HG03097 (cell line): ENCODE data around the gene CLDN3.
"Not testable (repeated sequence)": the region's sequence is repeated elsewhere in the genome, so short reads cannot be mapped to it uniquely, and the experiment has no call there.

ENCODE experiments used
- ATAC-seq: cut with Tn5 transposase; IDR thresholded peaks from one replicate; pipeline ENCODE4 v1.9.1; 2021; ENCODE audit not compliant: unreplicated experiment, low FRiP score

CLDN3 gene, protein sequence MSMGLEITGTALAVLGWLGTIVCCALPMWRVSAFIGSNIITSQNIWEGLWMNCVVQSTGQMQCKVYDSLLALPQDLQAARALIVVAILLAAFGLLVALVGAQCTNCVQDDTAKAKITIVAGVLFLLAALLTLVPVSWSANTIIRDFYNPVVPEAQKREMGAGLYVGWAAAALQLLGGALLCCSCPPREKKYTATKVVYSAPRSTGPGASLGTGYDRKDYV

GRCh38 chr7:73770002-73770859, at the start of gene CLDN3:
TSS of gene CLDN3 (minus strand) at chr7:73770270. CDS start at chr7:73770049, 221 bp downstream.
- ATAC-seq: no peak

DNA sequence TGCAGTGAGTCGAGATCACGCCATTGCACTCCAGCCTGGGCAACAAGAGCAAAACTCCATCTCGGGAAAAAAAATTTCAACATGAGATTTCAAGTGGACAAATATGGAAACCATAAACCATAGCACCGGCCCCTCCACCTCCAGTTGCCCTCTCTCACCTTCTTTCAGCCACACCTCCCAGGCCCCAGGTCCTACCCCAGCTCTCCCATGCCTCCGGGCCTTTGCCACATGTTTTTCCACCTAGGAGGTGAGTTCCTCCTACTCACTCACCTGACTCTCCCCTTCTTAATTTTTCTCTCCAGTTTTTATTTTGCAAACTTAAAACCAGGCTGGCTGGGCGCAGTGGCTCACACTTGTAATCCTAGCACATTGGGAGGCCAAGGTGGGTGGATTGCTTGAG, 47.1 kb upstream of the CLDN3 start:
- ATAC-seq: no peak

- no peak for ATAC-seq
Measured at GRCh38 chr7:73815436-73815835, 45.4 kb upstream of the CLDN3 start.

- no peak for ATAC-seq
Measured at GRCh38 chr7:73812996-73813395, 42.9 kb upstream of the CLDN3 start.

- no peak for ATAC-seq
Measured at GRCh38 chr7:73811760-73812168, 41.7 kb upstream of the CLDN3 start.

DNA sequence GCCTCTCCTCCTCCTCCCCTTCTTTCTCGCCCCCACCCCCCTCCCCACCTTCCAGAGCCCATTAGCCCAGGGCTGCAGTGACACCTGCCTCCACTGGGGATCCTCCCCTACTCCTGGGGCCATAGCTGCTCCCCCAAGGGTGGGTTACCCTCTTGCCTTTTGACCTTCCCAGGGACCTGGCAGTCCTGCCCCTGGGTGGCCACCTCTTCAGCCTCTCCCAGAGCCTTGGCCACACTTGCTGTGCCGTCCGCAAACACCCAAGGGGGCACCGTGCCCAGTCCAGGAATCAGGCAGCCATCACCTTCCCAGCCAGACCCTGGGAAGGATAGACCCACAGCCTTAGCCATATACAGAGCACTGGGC, 40.9 kb upstream of the CLDN3 start:
- ATAC-seq: no peak

- ATAC-seq: no peak
Measured at GRCh38 chr7:73809467-73809951, 39.4 kb upstream of the CLDN3 start.

- no peak for ATAC-seq
Measured at GRCh38 chr7:73802459-73802858, 32.4 kb upstream of the CLDN3 start.

- ATAC-seq: no peak
Measured at GRCh38 chr7:73801577-73801976, 31.5 kb upstream of the CLDN3 start.

DNA sequence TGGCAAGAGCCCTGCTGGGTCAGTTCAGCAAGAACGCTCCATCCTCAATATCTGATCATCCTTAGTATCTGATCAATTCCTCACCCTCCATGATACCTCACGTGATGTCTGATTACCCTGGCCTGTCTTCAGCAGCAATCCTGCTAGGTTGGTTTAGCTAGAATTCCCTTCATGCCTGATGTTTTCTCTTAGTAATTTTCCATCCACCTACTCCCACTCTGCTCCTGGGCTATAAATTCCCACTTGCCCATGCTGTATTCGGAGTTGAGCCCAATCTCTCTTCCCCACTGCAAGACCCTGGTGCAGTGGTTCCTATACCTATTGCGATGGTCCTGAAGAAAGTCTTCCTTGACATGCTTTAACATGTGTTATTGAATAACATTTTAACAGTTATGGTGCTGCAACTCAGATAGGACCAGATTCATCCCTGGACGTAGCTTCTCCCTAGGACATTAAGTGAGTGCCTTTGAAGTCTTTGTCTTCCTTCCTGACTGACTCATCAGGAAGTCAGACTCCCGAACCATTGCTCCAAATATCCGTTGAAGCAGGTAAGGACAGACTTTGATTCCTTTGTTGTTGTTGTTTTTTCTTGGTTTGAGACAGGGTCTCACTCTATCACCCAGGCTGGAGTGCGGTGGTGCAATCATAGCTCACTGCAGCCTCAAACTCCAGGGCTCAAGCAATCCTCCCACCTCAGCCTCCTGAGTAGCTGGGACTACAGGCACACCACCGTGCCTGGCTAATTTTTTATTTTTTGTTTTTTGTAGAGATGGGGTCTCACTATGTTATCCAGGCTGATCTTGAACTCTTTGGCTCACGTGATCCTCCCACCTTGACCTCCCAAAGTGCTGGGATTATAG, 29.4 kb upstream of the CLDN3 start:
- ATAC-seq: no peak

GRCh38 chr7:73797176-73797575, 27.1 kb upstream of the CLDN3 start:
- ATAC-seq: not testable (repeated sequence)

GRCh38 chr7:73796656-73797055, 26.6 kb upstream of the CLDN3 start:
- not testable (repeated sequence) for ATAC-seq

- not testable (repeated sequence) for ATAC-seq
Measured at GRCh38 chr7:73795188-73795587, 25.1 kb upstream of the CLDN3 start.

DNA sequence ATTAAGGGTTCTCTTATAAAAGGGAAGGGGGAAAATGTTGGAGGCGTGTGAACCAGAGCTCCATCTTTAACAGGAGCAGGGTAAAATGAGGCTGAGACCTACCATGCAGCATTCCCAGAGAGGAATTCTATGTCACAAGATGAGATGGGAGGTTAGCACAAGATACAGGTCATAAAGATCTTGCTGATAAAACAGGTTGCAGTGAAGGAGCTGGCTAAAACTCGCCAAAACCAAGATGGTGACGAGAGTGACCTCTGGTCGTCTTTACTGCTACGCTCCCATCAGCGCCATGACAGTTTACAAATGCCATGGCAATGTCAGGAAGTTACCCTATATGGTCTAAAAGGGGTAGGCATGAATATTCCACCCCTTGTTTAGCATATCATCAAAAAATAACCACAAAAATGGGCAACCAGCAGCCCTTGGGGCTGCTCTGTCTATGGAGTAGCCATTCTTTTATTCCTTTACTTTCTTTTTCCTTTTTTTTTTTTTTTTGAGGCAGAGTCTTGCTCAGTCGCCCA, 21.2 kb upstream of the CLDN3 start:
- ATAC-seq: not testable (repeated sequence)

DNA sequence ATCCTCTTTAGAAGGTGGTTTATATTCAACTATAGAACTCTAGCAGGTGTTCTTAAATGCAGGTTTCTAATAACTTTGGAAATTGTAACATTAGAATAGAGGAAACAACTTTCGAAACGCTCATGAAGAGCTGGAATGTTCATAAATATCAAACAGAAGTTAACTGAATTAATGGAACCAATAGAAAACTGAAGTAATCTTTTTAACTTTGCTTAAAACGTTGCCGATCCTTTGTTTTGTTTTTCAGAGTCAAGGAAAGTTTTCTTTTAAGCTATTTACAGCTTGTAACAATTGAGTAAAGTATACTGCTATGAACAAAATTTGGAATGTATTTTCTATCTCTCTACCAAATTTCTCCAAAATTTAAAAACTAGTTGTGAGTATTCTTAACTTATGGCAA, 19.0 kb upstream of the CLDN3 start:
- ATAC-seq: no peak

DNA sequence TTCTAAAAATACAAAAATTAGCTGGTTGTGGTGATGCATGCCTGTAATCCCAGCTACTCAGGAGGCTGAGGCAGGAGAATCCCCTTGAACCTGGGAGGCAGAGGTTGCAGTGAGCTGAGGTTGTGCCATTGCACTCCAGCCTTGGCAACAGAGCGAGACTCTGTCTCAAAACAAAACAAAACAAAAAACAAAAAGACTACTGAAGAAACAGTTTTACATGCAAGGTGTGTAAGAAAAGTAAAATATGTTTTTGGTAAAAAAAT, 17.6 kb upstream of the CLDN3 start:
- not testable (repeated sequence) for ATAC-seq

DNA sequence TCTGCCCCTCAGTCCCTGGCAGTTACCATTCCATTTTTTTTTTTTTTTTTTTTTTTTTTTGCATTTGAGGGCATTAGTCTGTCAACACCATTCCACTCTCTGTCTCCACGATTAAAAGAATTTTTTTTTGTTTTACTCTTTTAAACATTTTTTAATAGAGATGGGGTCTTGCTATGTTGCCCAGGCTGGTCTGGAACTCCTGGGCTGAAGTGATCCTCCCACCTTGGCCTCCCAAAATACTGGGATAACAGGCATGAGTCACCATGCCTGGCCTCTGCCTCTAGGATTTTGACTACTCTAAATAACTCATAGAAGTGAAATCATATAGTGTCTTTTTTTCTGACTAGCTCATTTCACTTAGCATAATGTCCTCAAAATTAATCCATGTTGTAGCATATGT, 16.5 kb upstream of the CLDN3 start:
- no peak for ATAC-seq

DNA sequence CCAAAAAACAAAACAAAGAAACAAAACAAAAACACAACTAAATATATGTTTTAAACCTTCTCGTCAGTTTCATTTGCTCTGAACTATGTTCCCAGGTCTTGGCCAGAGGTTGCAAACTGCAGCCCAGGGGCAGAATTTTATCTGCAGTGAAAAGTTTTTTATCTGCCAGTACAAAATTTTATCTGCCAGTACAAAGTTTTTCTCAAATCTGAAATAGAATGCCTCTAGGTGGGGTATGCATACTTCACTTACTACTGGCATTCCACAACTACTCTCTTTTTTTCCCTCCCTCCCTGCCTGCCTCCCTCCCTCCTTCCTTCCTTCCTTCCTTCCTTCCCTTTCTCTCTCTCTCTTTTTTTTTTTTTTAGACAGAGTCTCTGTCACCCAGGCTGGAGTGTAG, 9.4 kb upstream of the CLDN3 start:
- ATAC-seq: no peak

GRCh38 chr7:73778801-73779389, 8.8 kb upstream of the CLDN3 start:
- ATAC-seq: no peak

DNA sequence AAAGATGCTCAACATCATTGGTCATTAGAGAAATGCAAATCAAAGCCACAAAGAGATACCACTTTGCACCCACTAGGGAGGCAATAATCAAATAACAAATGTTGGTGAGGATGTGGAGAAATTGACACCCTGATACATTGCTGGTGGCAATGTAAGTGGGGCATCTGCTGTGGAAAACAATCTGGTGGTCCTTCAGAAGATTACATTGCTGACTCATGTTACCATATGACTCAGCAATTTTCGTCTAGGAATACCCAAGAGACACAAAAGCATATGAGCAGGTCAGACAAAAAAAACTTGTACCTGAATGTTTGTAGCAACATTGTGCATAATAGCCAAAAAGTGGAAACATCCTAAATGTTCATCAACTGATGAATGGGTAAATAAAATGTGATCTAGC, 4.9 kb upstream of the CLDN3 start:
- ATAC-seq: no peak
